ENCODE results near the gene PRDM12.

DNA sequence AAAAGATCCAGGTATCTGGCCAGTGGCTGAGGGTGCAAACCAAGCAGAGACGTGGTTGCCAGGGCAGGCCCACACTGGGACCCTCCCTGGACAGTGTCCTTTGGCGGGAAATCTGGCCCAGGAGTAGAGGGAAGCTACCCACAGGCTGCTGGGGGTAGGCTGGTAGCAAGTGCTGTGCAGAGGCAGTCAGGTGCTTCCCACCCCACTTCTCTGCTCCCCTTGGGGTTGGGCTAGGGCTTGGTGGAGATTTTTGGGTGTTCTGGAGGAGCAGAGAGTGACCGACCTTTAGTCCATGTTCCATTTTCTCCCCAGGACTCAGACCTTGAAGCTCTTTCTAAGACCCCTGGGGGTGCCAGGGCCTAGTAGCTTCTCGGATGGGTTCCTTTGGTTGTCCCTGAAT lies 5.6 kb downstream of the PRDM12 start:
- TF ChIP-seq, protein P1, sequence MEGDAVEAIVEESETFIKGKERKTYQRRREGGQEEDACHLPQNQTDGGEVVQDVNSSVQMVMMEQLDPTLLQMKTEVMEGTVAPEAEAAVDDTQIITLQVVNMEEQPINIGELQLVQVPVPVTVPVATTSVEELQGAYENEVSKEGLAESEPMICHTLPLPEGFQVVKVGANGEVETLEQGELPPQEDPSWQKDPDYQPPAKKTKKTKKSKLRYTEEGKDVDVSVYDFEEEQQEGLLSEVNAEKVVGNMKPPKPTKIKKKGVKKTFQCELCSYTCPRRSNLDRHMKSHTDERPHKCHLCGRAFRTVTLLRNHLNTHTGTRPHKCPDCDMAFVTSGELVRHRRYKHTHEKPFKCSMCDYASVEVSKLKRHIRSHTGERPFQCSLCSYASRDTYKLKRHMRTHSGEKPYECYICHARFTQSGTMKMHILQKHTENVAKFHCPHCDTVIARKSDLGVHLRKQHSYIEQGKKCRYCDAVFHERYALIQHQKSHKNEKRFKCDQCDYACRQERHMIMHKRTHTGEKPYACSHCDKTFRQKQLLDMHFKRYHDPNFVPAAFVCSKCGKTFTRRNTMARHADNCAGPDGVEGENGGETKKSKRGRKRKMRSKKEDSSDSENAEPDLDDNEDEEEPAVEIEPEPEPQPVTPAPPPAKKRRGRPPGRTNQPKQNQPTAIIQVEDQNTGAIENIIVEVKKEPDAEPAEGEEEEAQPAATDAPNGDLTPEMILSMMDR (IDR thresholded peaks at IDR 0.05) = no peak
- TF ChIP-seq EZH2 (IDR thresholded peaks at IDR 0.05; ENCODE audit: borderline replicate concordance, insufficient read depth, low read depth, low read length, poor library complexity, severe bottlenecking) = no peak
